Lower leg skin (tissue), 3 donors: ENCODE measurements around the gene CFAP74.

ENCODE experiments used
- POLR2A ChIP-seq, 2 donors: fragments of 450-650 bp; IDR thresholded peaks; one replicate each; pipeline ENCODE4 v1.6.1; 2016 to 2017; ENCODE audit warnings: antibody characterized with exemption in 2 of 2, mild to moderate bottlenecking in 1 of 2, moderate library complexity in 1 of 2
- TF ChIP-seq, protein P1 (sequence below), 3 donors: fragments of 450-650 bp; IDR thresholded peaks; one replicate each; pipeline ENCODE4 v1.5.1; 2016; ENCODE audit warnings: antibody characterized with exemption in 3 of 3, mild to moderate bottlenecking in 3 of 3, moderate library complexity in 2 of 3

DNA sequence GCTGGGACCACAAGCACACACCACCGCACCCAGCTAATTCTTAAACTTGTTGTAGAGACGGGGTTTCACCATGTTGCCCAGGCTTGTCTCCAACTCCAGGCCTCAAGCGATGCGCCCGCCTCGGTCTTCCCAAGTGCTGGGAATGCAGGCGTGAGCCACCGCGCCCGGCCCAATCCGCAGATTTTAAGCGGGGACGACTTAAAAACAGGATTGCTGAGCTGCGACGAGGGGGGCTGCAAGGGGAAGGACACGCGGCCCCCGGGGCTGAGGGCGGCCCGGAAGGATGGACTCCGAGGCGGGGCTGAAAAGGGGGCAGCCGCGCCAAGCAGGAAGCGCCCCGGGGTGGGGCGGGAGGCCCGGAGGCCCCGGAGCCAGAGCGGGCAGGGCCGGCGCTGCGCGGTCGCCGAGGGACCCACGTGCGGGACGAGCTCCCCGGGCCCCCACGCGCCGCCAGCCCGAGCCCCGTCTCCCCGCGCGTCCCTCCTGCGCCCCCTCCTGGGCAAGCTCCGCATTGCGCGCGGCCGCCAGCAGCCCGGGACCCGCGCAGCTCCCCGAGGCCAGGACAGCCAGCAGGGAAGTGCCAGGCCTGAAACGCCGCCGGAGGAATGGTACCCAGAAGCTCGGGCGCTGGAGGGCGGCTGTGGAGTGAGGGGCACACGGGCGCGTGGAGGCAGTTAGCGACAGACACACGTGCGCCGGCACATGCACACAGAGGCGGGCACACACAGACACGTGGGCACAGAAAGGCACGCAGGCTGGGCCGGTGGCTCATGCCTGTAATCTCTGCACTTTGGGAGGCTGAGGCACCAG lies 41.1 kb upstream of the CFAP74 start:
- TF ChIP-seq, protein P1, sequence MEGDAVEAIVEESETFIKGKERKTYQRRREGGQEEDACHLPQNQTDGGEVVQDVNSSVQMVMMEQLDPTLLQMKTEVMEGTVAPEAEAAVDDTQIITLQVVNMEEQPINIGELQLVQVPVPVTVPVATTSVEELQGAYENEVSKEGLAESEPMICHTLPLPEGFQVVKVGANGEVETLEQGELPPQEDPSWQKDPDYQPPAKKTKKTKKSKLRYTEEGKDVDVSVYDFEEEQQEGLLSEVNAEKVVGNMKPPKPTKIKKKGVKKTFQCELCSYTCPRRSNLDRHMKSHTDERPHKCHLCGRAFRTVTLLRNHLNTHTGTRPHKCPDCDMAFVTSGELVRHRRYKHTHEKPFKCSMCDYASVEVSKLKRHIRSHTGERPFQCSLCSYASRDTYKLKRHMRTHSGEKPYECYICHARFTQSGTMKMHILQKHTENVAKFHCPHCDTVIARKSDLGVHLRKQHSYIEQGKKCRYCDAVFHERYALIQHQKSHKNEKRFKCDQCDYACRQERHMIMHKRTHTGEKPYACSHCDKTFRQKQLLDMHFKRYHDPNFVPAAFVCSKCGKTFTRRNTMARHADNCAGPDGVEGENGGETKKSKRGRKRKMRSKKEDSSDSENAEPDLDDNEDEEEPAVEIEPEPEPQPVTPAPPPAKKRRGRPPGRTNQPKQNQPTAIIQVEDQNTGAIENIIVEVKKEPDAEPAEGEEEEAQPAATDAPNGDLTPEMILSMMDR (IDR thresholded peaks at IDR 0.05), result no peak
- no peak for TF ChIP-seq POLR2A (IDR thresholded peaks at IDR 0.05)
